GM20000 (cell line): ENCODE measurements around the gene TNXB.

Experiments
- DNase-seq: peaks from one replicate; pipeline ENCODE4 v3.0.0; 2012; ENCODE audit warnings: low spot score
- CTCF ChIP-seq: IDR thresholded peaks from 2 replicates; pipeline ENCODE4 v1.5.1; 2012; ENCODE audit warnings: mild to moderate bottlenecking, control low read depth; ENCODE audit errors: extremely low read depth, missing control alignments

The TNXB gene

GRCh38 chr6:32082478-32082877 lies 26.7 kb downstream of the TNXB start:
- TF ChIP-seq CTCF: no peak
- DNase-seq: no peak

GRCh38 chr6:32081168-32081990 lies 27.8 kb downstream of the TNXB start:
- DNase-seq: no peak
- TF ChIP-seq CTCF: no peak

GRCh38 chr6:32079566-32080290 lies 29.4 kb downstream of the TNXB start:
- no peak for DNase-seq
- no peak for TF ChIP-seq CTCF

- no peak for DNase-seq
- no peak for TF ChIP-seq CTCF
These were observed 32.8 kb downstream of the TNXB start for GRCh38 chr6:32076321-32076809.

GRCh38 chr6:32075781-32076180 lies 33.4 kb downstream of the TNXB start:
- no peak for TF ChIP-seq CTCF
- no peak for DNase-seq

GRCh38 chr6:32074996-32075532 lies 34.1 kb downstream of the TNXB start:
- no peak for DNase-seq
- no peak for TF ChIP-seq CTCF

- no peak for TF ChIP-seq CTCF
- DNase-seq: no peak
These were observed 35.5 kb downstream of the TNXB start for GRCh38 chr6:32073613-32074012.
